ENCODE measurements around the gene SSX2IP.

Gene SSX2IP

GRCh38 chr1:84632673-84633434, 57.4 kb downstream of the SSX2IP start (continued):
- 0 out of 2 replicates have a peak, but pooled peaks have one; percentile 20 for TF ChIP-seq ZNF366 (tag by site-specific recombination; conservative IDR thresholded peaks at IDR 0.05)

- H3K9me3 ChIP-seq (ENCODE audit: control insufficient read depth, insufficient read depth, low read depth, low read length) = no peaks in the 10 kb centered on the region
- no peak for TF ChIP-seq RBAK (tag by site-specific recombination; IDR thresholded peaks at IDR 0.05)
- TF ChIP-seq SCRT2 (tag by site-specific recombination; IDR thresholded peaks at IDR 0.05) = no peak
- no peak for TF ChIP-seq ZNF2 (tag by site-specific recombination; IDR thresholded peaks at IDR 0.05)
- TF ChIP-seq REPIN1 (tag by site-specific recombination; IDR thresholded peaks at IDR 0.05; ENCODE audit: low read depth) = no peak
- no peak for TF ChIP-seq TSHZ1 (tag by site-specific recombination; IDR thresholded peaks at IDR 0.05; ENCODE audit: borderline replicate concordance)
- no peak for TF ChIP-seq ZBTB26 (tag by site-specific recombination; optimal IDR thresholded peaks at IDR 0.05)
- TF ChIP-seq KLF1 (tag by site-specific recombination; IDR thresholded peaks at IDR 0.05) = no peak
- TF ChIP-seq ZNF311 (tag by site-specific recombination; IDR thresholded peaks at IDR 0.05; ENCODE audit: borderline replicate concordance) = no peak
- no peak for TF ChIP-seq ZNF701 (tag by site-specific recombination; IDR thresholded peaks at IDR 0.05)
- TF ChIP-seq ZNF423 (tag by site-specific recombination; IDR thresholded peaks at IDR 0.05) = no peak
- TF ChIP-seq EGR2 (tag by site-specific recombination; IDR thresholded peaks at IDR 0.05; ENCODE audit: low read depth) = no peak
- no peak for TF ChIP-seq ZNF530 (tag by site-specific recombination; IDR thresholded peaks at IDR 0.05; ENCODE audit: low read depth)
- ChIA-PET POLR2A (no interaction called here), CTCF (interaction anchor here (0.5 to 1.4 kb wide), 5 partner anchors 11 to 507 kb away, joined by 3 to 5 read pairs (median 4); no protein-coding TSS in a partner anchor)
- no peaks in the 10 kb centered on the region for H3K36me3 ChIP-seq (ENCODE audit: control insufficient read depth in 2 of 2, insufficient read depth in 1 of 2, low read length in 2 of 2)
- H3K27ac ChIP-seq (ENCODE audit: extremely low read depth, low read depth, low read length) = no peak overlapping the region
- peaks cover 2% of the 10 kb centered on the region; the same call in 1 of the 2 replicates for H3K4me1 ChIP-seq (ENCODE audit: control insufficient read depth, insufficient read depth, low read length)
- no peak overlapping the region for H3K4me3 ChIP-seq (ENCODE audit: low read depth, low read length)
Measured at GRCh38 chr1:84632137-84632536, 58.1 kb downstream of the SSX2IP start.

GRCh38 chr1:84624876-84625275, 65.4 kb downstream of the SSX2IP start:
- CTCF ChIA-PET = interaction anchor here (0.6 to 1.4 kb wide), 5 partner anchors 9 to 298 kb away, joined by 3 to 4 read pairs (median 3); partner anchors contain the start of gene RPF1
- no peaks in the 10 kb centered on the region for H3K9me3 ChIP-seq (ENCODE audit: control insufficient read depth, insufficient read depth, low read depth, low read length)
- POLR2A ChIA-PET = no interaction called here
- no peak overlapping the region for H3K4me3 ChIP-seq (ENCODE audit: low read depth, low read length)
- TF ChIP-seq ZSCAN5A (tag by site-specific recombination; IDR thresholded peaks at IDR 0.05) = no peak
- TF ChIP-seq BCL11A (tag by site-specific recombination; IDR thresholded peaks at IDR 0.05; ENCODE audit: low read depth) = no peak
- TF ChIP-seq ZNF202 (tag by site-specific recombination; IDR thresholded peaks at IDR 0.05; ENCODE audit: borderline replicate concordance) = no peak
- no peak for TF ChIP-seq ZNF148 (tag by site-specific recombination; IDR thresholded peaks at IDR 0.05; ENCODE audit: borderline replicate concordance)
- no peaks in the 10 kb centered on the region for H3K4me1 ChIP-seq (ENCODE audit: control insufficient read depth, insufficient read depth, low read length)
- H3K36me3 ChIP-seq (ENCODE audit: control insufficient read depth in 2 of 2, insufficient read depth in 1 of 2, low read length in 2 of 2) = no peaks in the 10 kb centered on the region
- no peak overlapping the region for H3K27ac ChIP-seq (ENCODE audit: extremely low read depth, low read depth, low read length)
